Neuron (in vitro differentiated cells): ENCODE results near the gene NANOG.
A peak's percentile ranks its signal among the peaks of the same experiment; 100 is the strongest.
"Not testable (repeated sequence)": the region's sequence is repeated elsewhere in the genome, so short reads cannot be mapped to it uniquely, and the experiment has no call there.

ENCODE experiments used
- H2AFZ ChIP-seq: one replicate; pipeline ENCODE4 v1.6.1; 2013; ENCODE audit warnings: low read depth, mild to moderate bottlenecking, inconsistent platforms, low read length, moderate library complexity
- H3K27me3 ChIP-seq: one replicate; pipeline ENCODE4 v1.6.1; 2013; ENCODE audit warnings: low read length; ENCODE audit not compliant: insufficient read depth
- H3K36me3 ChIP-seq: one replicate; pipeline ENCODE4 v1.6.1; 2013; ENCODE audit warnings: low read length; ENCODE audit not compliant: insufficient read depth
- H3K4me1 ChIP-seq: one replicate; pipeline ENCODE4 v1.6.1; 2013; ENCODE audit warnings: low read length; ENCODE audit not compliant: insufficient read depth
- H3K4me3 ChIP-seq: 2 replicates; pipeline ENCODE4 v1.5.1; 2013; ENCODE audit warnings: mild to moderate bottlenecking, low read length, moderate library complexity
- H3K9me3 ChIP-seq: one replicate; pipeline ENCODE4 v1.6.1; 2013; ENCODE audit warnings: low read length

The NANOG gene

DNA sequence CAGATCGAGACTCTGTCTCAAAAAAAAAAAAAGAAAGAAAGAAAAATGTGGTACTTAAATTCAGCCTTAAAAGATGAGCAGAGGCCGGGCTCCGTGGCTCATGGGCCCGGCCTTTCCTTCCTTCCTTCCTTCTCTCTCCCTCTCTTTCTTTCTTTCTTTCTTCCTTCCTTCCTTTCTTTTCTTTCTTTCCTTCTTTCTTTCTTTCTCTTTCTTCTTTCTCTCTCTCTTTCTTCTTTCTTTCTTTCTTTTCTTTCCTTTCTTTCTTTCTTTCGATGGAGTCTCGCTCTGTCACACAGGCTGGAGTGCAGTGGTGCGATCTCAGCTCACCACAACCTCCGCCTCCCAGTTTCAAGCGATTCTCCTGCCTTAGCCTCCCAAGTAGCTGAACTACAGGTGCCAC is 5.8 kb upstream of the NANOG start:
- H3K4me3 ChIP-seq, H3K27me3 ChIP-seq, H3K4me1 ChIP-seq, H3K36me3 ChIP-seq, H2AFZ ChIP-seq, H3K9me3 ChIP-seq: not testable (repeated sequence)

- Histone ChIP-seq H2AFZ (no peak overlapping the region), H3K4me3 (no peak overlapping the region), H3K36me3 (no peaks in the 10 kb centered on the region), H3K9me3 (no peaks in the 10 kb centered on the region), H3K4me1 (no peaks in the 10 kb centered on the region), H3K27me3 (peaks cover 7% of the 10 kb centered on the region)
Observed at GRCh38 chr12:7784701-7785100, 4.5 kb upstream of the NANOG start.

DNA sequence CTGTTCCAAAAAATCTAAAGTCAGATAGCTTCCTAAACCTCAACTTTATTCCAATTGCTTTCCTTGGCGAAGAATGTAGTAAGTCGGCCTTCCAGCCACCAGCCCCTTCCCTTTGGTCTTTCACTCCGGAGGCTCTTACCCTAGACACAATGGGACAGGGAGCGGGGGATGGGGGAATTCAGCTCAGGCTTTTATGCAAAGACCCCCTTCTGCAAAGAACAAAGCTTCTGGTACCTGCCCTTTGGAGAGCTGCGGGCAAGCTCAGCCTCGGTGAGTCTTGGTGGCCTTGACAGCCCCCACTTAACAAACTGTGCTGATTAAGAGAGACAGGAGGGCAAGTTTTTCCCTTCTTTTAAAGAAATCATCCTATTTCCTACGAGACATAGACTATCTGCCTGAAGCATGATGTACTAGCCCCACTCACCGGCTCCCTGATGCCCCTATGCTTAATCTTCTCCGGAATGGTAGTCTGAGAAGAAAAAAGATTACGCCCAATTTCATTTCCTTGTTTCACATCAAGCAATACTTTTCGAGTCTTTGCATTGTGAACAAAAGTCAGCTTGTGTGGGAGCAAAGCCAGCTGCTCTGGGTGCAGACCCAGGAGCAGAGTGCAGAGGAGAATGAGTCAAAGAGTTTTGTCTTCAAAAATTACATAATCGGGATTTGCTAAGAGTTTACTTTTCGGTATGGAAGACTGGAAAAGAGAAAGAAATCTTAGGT is 1.5 kb upstream of the NANOG start:
- Histone ChIP-seq H3K4me3 (no peak overlapping the region), H3K4me1 (no peaks in the 10 kb centered on the region), H2AFZ (peak overlapping the region; percentile 55), H3K36me3 (no peaks in the 10 kb centered on the region), H3K9me3 (no peaks in the 10 kb centered on the region), H3K27me3 (peaks cover 7% of the 10 kb centered on the region)

DNA sequence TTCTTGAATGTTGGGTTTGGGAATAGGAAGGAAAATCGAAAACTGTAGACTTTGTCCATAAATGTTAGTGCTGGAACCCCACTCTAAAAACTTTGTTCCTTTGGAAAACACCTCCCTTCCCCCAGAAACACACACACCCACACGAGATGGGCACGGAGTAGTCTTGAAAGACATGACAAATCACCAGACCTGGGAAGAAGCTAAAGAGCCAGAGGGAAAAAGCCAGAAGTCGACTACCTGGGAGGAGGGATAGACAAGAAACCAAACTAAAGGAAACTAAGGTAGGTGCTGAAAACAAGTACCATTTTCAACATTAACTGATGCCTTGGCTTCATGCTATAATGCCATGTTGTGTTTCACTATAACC is 925 bp upstream of the NANOG start:
- peak overlapping the region; percentile 55 for H2AFZ ChIP-seq
- H3K4me3 ChIP-seq: no peak overlapping the region
- H3K36me3 ChIP-seq: no peaks in the 10 kb centered on the region
- H3K9me3 ChIP-seq: no peaks in the 10 kb centered on the region
- peaks cover 7% of the 10 kb centered on the region for H3K27me3 ChIP-seq
- H3K4me1 ChIP-seq: no peaks in the 10 kb centered on the region

DNA sequence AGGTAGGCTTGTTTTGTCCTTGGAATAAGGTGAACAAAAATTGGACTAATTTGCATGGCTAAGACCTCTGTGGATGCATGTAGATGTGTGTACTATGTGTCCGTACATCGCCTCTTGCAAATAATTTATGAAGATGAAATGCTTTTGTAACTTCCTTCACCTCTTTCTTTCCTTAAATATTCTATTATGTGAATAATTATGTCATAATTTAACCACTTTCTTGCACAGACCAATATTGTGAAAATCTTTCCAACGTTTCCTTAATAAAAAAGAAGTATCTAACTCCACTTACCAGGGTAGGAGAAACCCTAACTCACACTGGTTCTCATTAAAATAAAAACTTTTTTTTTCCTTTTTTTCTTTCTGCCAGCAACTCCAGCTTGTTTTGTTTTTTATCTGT is 4.0 kb downstream of the NANOG start:
- Histone ChIP-seq H3K9me3 (no peaks in the 10 kb centered on the region), H3K27me3 (peaks cover 4% of the 10 kb centered on the region), H2AFZ (no peak overlapping the region), H3K4me1 (no peaks in the 10 kb centered on the region), H3K36me3 (no peaks in the 10 kb centered on the region), H3K4me3 (no peak overlapping the region)

DNA sequence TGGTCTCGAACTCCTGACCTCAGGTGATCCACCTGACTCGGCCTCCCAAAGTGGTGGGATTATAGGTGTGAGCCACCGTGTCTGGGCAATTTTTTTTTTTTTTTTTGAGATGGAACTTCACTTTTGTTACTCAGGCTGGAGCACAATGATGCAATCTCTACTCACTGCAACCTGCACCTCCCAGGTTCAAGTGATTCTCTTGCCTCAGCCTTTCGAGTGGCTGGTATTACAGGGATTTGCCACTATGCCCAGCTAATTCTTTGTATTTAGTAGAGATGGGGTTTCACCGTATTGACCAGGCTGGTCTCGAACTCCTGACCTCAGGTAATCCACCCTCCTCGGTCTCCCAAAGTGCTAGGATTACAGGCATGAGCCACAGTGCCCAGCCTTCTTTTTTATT is 8.1 kb downstream of the NANOG start:
- not testable (repeated sequence) for H3K9me3 ChIP-seq, H3K27me3 ChIP-seq, H3K36me3 ChIP-seq, H2AFZ ChIP-seq, H3K4me3 ChIP-seq, H3K4me1 ChIP-seq

GRCh38 chr12:7797698-7798398 is 8.6 kb downstream of the NANOG start:
- no peak overlapping the region for H2AFZ ChIP-seq
- H3K4me1 ChIP-seq: no peaks in the 10 kb centered on the region
- H3K4me3 ChIP-seq: no peak overlapping the region
- H3K36me3 ChIP-seq: no peaks in the 10 kb centered on the region
- H3K9me3 ChIP-seq: no peaks in the 10 kb centered on the region
- no peaks in the 10 kb centered on the region for H3K27me3 ChIP-seq

DNA sequence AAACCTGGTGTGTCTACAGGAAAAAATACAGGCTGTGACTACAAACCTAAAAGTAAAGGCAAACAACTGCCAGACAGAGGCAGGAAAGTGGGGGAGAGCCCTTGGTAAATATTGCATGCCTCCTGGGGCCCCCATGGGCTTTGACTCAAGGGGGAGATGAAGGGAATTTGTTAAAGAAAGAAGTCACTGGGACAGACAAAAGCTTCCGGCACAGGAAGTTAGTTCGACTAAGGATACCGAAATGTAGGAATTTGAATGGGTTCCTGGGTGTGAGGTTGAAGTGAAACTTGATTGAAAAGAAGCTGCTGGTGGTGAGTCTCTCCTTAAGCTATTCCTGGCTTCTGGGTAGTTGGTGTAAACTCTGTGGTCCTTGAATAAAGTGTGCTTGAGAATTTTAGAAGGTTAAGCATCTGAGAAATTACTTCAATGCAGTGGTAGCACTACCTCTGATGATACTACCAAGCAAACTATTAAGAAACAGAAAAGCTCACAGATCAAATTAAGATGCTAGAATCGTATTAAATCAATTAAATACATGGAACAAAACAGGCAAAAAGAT is 9.6 kb downstream of the NANOG start:
- not testable (repeated sequence) for H3K4me3 ChIP-seq, H3K4me1 ChIP-seq, H3K27me3 ChIP-seq, H3K9me3 ChIP-seq, H3K36me3 ChIP-seq, H2AFZ ChIP-seq

- H3K9me3 ChIP-seq: no peaks in the 10 kb centered on the region
- H3K4me3 ChIP-seq: no peak overlapping the region
- no peaks in the 10 kb centered on the region for H3K27me3 ChIP-seq
- no peaks in the 10 kb centered on the region for H3K4me1 ChIP-seq
- H3K36me3 ChIP-seq: no peaks in the 10 kb centered on the region
- H2AFZ ChIP-seq: no peak overlapping the region
Observed at GRCh38 chr12:7801460-7801859, 12.3 kb downstream of the NANOG start.

DNA sequence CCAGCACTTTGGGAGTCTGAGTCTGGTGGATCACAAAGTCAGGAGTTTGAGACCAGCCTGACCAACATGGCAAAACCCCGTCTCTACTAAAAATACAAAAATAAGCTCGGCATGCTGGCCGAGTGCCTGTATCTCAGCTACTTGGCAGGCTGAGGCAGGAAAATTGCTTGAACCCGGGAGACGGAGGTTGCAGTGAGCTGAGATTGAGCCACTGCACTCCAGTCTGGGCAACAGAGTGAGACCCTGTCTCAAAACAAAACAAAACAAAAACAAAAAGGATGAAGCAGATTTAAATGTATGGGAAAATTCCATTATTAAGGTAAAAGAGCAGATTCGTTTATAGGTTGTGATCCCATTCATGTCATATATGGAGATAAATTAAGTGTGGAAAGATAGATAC is 17.1 kb downstream of the NANOG start:
- not testable (repeated sequence) for H3K4me1 ChIP-seq, H2AFZ ChIP-seq, H3K4me3 ChIP-seq, H3K27me3 ChIP-seq, H3K36me3 ChIP-seq, H3K9me3 ChIP-seq

- H3K4me3 ChIP-seq: no peak overlapping the region
- H3K27me3 ChIP-seq: no peaks in the 10 kb centered on the region
- H2AFZ ChIP-seq: no peak overlapping the region
- H3K36me3 ChIP-seq: no peaks in the 10 kb centered on the region
- no peaks in the 10 kb centered on the region for H3K9me3 ChIP-seq
- H3K4me1 ChIP-seq: no peaks in the 10 kb centered on the region
Observed at GRCh38 chr12:7806863-7807487, 17.8 kb downstream of the NANOG start.

- not testable (repeated sequence) for H3K27me3 ChIP-seq, H3K4me3 ChIP-seq, H2AFZ ChIP-seq, H3K36me3 ChIP-seq, H3K9me3 ChIP-seq, H3K4me1 ChIP-seq
Observed at GRCh38 chr12:7825754-7826153, 36.6 kb downstream of the NANOG start.

DNA sequence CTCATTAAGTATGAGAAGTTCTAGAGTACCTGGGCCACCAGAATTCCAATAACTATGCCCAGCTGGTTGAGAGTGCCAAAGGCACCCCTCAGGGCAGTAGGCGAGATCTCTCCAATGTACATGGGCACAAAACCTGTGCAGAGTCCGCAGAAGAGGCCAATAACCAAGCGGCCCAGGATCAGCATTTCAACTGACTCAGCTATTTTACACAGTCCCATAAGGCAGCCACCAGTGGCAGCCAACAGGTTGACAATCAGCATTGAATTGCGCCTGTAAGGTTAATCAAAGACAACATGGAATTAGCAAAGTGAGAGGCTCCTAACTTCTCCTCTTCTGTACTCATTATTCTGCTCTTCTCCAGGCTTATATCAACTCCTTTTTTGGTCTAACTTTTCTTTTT is 40.5 kb downstream of the NANOG start:
- not testable (repeated sequence) for H3K4me3 ChIP-seq, H2AFZ ChIP-seq, H3K4me1 ChIP-seq, H3K9me3 ChIP-seq, H3K27me3 ChIP-seq, H3K36me3 ChIP-seq
